Smooth muscle cell (in vitro differentiated cells): ENCODE data around the gene VHLL. TPM values are rescaled to one million over a fixed set of nuclear protein-coding genes. Genes with fewer than 3 reads are reported as not detected.
"Not testable (repeated sequence)": the region's sequence is repeated elsewhere in the genome, so short reads cannot be mapped to it uniquely, and the experiment has no call there.

Experiments used
- DNase-seq: peaks from one replicate; lab custom pipeline; 2025; ENCODE audit not compliant: unreplicated experiment; lab: John Stamatoyannopoulos, UW
- H2AFZ ChIP-seq: fragments of 200-600 bp; sonication (generic); 2 replicates; pipeline ENCODE4 v1.6.0; 2016; ENCODE audit warnings: antibody characterized with exemption, low read depth, mild to moderate bottlenecking
- H3F3A ChIP-seq: fragments of 200-600 bp; sonication (generic); 2 replicates; pipeline ENCODE4 v1.6.0; 2017; ENCODE audit warnings: antibody characterized with exemption, low read depth
- H3K27ac ChIP-seq: fragments of 200-600 bp; sonication (generic); 2 replicates; pipeline ENCODE4 v1.5.1; 2016; ENCODE audit warnings: low read depth, mild to moderate bottlenecking
- H3K27me3 ChIP-seq: fragments of 200-600 bp; sonication (generic); 2 replicates; pipeline ENCODE4 v1.6.1; 2016; ENCODE audit warnings: low read depth, mild to moderate bottlenecking
- H3K36me3 ChIP-seq: fragments of 200-600 bp; sonication (generic); 2 replicates; pipeline ENCODE4 v1.5.1; 2016; ENCODE audit warnings: low read depth
- H3K4me1 ChIP-seq: fragments of 200-600 bp; sonication (generic); 2 replicates; pipeline ENCODE4 v1.5.1; 2016; ENCODE audit warnings: low read depth
- H3K4me2 ChIP-seq: fragments of 200-600 bp; sonication (generic); 2 replicates; pipeline ENCODE4 v1.6.0; 2016; ENCODE audit warnings: mild to moderate bottlenecking
- H3K4me3 ChIP-seq: fragments of 200-600 bp; sonication (generic); 2 replicates; pipeline ENCODE4 v1.5.1; 2016; ENCODE audit warnings: mild to moderate bottlenecking
- H3K79me2 ChIP-seq: fragments of 200-600 bp; sonication (generic); 2 replicates; pipeline ENCODE4 v1.6.0; 2016; ENCODE audit warnings: low read depth, mild to moderate bottlenecking
- H3K9ac ChIP-seq: fragments of 200-600 bp; sonication (generic); 2 replicates; pipeline ENCODE4 v1.6.0; 2016; ENCODE audit warnings: low read depth
- H3K9me3 ChIP-seq: fragments of 200-600 bp; sonication (generic); replicated peaks from 2 replicates; pipeline ENCODE4 v1.5.1; 2016; ENCODE audit warnings: low read depth
- H4K20me1 ChIP-seq: fragments of 200-600 bp; sonication (generic); 2 replicates; pipeline ENCODE4 v1.6.0; 2016; ENCODE audit warnings: low read depth
- WGBS: methylation state at CpG from one replicate; pipeline ENCODE4 v1.1.7; 2016; ENCODE audit warnings: low lambda C conversion rate; 5-methylcytosine and 5-hydroxymethylcytosine counted together
- polyA plus RNA-seq: library from polyadenylated mRNA; unstranded; fragments of >200 nt; fragmentation: Nextera tagmentation; extraction: Ambion mirVana; gene quantifications from 2 replicates; pipeline ENCODE4 v1.2.1, GENCODE V29; 2016
- total RNA-seq: library from RNA; depleted of rRNA; stranded (reverse); fragments of >200 nt; gene quantifications from 2 replicates; pipeline ENCODE4 v1.2.3, GENCODE V29; 2014
- TF ChIP-seq, protein P1 (sequence below): fragments of 200-600 bp; sonication (generic); IDR thresholded peaks from 2 replicates; pipeline ENCODE4 v1.5.1; 2017; ENCODE audit warnings: borderline replicate concordance, mild to moderate bottlenecking, antibody characterized with exemption; ENCODE audit not compliant: insufficient read depth, poor library complexity, severe bottlenecking

VHLL gene
- not detected in 2 replicates for total RNA-seq
- polyA plus RNA-seq = not detected in 2 replicates

DNA sequence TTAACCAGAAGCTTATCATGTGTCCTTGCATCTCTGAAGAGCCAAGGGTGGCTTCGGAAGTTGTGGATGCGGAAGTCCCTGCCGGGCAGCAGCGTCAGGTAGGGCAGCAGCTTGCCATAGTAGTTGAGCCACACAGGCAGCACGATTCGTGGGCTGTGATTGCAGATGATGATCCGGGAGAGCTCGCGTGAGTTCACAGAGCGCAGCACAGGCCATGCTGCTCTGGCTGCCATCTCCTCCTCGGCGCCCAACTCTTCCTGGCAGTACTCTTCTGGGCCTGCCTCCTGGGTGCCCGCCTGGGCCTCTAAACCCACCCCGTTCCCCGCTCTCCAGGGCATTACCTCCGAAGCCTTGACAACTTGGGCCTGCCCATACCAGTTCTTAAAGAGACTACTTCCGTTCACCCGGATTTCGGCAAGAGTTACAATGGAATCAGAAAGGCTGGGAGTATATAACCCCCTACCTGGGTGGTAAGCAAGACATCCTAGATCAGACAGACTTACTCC, at the start of gene VHLL:
VHLL (minus strand) TSS at position 456 of the 506 bp plus-strand sequence; CDS start at position 338, 118 bp downstream.
- DNase-seq = no peak
- no peaks in the 10 kb centered on the region for H3K27me3 ChIP-seq
- H3K9me3 ChIP-seq = no peaks in the 10 kb centered on the region
- H2AFZ ChIP-seq = no peak within 1 kb of the TSS
- no peak within 1 kb of the TSS for H3K9ac ChIP-seq
- WGBS = 93% methylated on average over 19 of the region's 19 CpGs
- no peaks in the 10 kb centered on the region for H3K79me2 ChIP-seq
- H3K4me3 ChIP-seq = no peak within 1 kb of the TSS
- no peaks in the 10 kb centered on the region for H3F3A ChIP-seq
- no peaks in the 10 kb centered on the region for H4K20me1 ChIP-seq
- no peaks in the 10 kb centered on the region for H3K36me3 ChIP-seq
- H3K27ac ChIP-seq = no peak within 1 kb of the TSS
- H3K4me1 ChIP-seq = peaks cover 8% of the 10 kb centered on the region
- TF ChIP-seq, protein P1, sequence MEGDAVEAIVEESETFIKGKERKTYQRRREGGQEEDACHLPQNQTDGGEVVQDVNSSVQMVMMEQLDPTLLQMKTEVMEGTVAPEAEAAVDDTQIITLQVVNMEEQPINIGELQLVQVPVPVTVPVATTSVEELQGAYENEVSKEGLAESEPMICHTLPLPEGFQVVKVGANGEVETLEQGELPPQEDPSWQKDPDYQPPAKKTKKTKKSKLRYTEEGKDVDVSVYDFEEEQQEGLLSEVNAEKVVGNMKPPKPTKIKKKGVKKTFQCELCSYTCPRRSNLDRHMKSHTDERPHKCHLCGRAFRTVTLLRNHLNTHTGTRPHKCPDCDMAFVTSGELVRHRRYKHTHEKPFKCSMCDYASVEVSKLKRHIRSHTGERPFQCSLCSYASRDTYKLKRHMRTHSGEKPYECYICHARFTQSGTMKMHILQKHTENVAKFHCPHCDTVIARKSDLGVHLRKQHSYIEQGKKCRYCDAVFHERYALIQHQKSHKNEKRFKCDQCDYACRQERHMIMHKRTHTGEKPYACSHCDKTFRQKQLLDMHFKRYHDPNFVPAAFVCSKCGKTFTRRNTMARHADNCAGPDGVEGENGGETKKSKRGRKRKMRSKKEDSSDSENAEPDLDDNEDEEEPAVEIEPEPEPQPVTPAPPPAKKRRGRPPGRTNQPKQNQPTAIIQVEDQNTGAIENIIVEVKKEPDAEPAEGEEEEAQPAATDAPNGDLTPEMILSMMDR = no peak
- H3K4me2 ChIP-seq = no peak within 1 kb of the TSS

DNA sequence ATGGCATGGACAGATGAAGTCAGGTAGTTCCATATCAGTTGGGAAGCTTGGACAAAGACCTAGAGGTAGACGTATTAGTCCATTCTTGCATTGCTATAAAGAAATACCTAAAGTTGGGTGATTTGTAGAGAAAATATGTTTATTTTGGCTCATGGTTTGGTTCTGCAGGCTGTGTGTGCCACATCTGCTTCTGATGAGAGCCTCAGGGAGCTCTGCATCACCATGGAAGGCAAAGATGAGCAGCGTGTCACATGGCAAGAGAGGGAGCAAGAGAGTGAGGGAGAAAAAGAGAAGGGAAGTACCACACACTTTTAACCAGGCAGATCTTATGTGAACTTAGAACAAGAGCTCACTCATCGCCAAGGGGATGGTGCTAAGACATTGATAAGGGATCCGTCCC, 48.2 kb upstream of the VHLL start:
- Histone ChIP-seq H3K4me1 (no peaks in the 10 kb centered on the region), H3K27ac (no peak overlapping the region), H3K4me2 (no peak overlapping the region), H3K36me3 (no peaks in the 10 kb centered on the region), H3K4me3 (no peak overlapping the region), H3F3A (no peaks in the 10 kb centered on the region), H4K20me1 (no peaks in the 10 kb centered on the region), H3K27me3 (no peaks in the 10 kb centered on the region), H3K9me3 (no peaks in the 10 kb centered on the region), H3K79me2 (no peaks in the 10 kb centered on the region), H3K9ac (no peak overlapping the region), H2AFZ (no peak overlapping the region)
- WGBS = 75% methylated on average over 4 of the region's 4 CpGs
- TF ChIP-seq, protein P1 = no peak
- no peak for DNase-seq

DNA sequence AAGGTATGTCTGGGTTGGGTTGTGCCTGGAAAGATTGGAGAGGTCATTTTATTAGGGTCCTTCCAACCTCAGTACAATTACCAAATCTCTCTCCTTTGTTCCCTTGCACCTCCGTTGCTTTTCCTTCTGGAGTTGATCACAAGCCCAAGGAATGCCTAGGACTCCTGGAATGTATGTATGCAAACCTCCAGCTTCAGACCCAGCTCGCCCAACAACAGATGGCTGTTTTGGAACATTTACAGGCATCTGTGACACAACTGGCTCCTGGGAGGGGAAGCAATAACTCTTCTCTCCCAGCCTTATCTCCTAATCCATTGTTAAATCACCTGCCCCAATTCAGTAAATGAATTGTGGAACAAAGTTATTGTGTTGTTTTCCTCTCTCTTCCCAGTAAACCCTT, 47.5 kb upstream of the VHLL start:
- 19% methylated on average over 2 of the region's 2 CpGs for WGBS
- Histone ChIP-seq H3K27me3 (no peaks in the 10 kb centered on the region), H3K36me3 (no peaks in the 10 kb centered on the region), H3K79me2 (no peaks in the 10 kb centered on the region), H3K4me2 (no peak overlapping the region), H3K9me3 (no peaks in the 10 kb centered on the region), H3K4me3 (no peak overlapping the region), H3K4me1 (no peaks in the 10 kb centered on the region), H3K27ac (no peak overlapping the region), H3K9ac (no peak overlapping the region), H3F3A (no peaks in the 10 kb centered on the region), H2AFZ (no peak overlapping the region), H4K20me1 (no peaks in the 10 kb centered on the region)
- TF ChIP-seq, protein P1 = no peak
- no peak for DNase-seq

DNA sequence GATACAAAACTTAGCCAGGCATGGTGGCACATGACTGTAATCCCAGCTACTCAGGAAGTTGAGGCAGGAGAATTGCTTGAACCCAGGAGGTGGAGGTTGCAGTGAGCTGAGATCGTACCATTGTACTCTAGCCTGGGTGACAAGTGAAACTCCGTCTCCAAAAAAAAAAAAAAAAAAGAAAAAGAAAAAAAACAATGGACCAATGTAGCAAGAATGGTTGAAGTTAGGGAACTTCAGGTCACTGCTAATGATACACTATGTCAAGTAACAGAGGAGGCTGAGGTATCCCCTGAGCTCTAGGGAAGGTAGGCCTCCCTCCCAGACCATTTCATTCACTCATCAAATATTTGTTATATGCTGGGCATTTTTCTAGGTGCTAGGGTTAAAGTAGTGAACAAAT, 46.9 kb upstream of the VHLL start:
- not testable (repeated sequence) for DNase-seq, H4K20me1 ChIP-seq, H3K27me3 ChIP-seq, H3K27ac ChIP-seq, H3K4me3 ChIP-seq, H3K4me1 ChIP-seq, H3K9ac ChIP-seq, H3K36me3 ChIP-seq, H2AFZ ChIP-seq, H3K9me3 ChIP-seq, H3K4me2 ChIP-seq, H3F3A ChIP-seq, H3K79me2 ChIP-seq
- WGBS = 100% methylated on average over 2 of the region's 2 CpGs
